Kidney capillary endothelial cell (primary cell): Measurements from ENCODE around the gene SUSD4.

Experiments
- DNase-seq: peaks from one replicate; pipeline ENCODE4 v3.0.0-alpha.2; 2018; ENCODE audit warnings: low spot score

The SUSD4 gene

DNA sequence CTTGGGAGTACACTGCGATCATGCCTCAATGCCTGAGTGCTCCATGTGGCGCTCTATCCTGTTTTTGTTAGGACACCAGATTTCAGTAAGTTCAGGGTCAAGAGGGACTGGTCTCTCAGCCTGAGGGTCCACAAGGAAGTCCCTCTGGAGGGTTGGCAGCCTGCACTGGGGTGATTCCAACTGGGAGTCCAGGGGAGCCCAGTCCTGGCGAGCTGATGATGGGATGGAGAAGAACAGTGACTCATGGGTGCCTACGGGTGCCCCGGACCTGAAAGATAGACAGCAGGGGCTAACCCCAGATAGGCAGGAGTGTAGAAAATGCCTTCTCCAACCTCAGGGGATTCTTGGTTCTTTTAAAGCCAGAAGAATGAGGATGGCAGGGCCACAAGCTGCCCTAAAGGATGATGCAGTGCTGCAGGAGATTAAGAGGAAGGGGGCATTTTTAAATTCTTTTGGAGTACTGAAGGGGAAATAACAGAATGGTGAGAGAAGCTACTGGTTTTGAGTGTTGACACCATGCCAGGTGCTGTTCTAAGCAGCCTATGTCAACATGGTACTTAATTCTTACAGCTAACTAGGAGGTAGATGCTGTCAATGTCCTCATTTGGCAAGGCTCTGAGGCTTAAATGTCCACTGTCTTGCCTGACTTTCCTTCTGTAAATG is 152.5 kb downstream of the SUSD4 start:
- DNase-seq = no peak

DNA sequence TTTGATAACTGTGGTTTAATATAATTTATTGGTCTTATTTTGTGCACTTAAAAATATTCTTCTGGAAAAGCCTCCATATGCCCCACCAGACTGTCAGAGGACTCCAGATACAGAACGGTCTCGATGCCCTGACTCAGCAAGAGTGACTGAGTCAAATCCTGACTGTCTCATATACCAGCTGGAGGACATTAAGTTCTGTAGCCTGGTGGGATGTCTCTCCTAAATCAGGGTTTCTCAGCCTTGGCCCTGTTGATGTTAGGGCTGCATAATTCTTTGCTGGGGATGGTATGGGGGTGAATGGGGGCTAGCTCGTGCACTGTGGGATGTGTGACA is 153.2 kb downstream of the SUSD4 start:
- DNase-seq = no peak

DNA sequence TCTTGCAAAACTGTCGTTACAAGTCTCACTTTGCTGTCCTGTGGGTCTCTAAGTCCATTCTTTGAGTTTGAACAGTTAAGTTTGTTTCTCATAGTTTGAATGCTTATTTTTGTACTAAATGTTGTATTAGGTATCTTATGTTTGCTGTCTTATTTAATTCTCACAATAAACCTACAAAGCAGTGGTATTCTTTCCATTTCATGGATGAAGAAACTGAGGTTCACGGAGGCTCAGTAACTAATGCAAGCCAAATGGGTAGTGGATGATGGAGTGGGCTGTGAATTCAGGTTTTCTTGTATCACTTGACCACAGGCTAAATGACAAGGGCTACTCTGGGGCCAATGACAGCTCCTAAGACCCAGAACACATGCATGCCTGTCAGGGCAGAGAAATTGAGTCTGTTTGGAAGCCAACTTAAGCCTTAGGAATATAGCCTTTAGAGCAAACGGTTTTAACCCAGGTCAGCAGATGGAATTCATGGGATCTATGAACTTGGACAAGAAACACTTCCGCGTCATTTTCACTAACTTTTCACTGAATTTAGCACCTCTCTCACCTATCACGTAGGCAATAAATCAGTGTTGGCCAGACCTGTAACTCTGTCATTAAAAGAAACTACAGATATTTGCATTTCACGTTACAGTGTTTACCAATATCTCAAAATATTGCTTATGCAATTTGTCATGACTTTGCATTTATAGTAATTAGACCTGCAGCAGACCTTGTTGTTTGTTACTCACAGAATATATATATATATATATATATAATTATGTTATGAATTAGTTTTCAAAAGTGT is 153.8 kb downstream of the SUSD4 start:
- no peak for DNase-seq

DNA sequence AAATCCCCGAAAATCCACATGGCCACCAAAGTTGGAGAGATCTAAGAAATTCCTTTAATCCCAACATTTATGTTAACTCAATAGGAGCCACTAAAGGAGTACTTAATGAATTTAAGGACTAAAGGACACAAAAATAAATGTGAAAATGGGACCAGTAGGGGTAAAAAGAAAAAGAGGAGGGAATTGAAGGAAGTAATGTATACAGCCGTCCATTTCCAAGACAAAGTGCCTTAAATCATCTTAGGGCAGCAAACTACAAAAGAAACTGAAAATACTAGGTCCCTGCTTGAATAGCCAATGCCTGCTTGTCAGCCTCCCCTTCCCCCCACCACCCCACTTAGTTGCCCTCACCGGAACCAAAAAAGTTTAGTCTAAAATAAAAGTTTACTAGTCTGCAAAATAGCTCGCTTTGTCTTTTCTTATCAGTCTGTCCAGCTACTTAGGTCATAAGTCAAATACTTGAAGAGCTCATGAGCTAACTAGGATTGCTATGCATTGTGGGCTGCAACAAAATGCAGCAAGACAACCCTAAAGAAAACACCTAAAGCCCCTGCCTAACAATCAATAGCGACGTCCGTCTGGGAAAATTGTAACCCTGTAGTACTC is 154.6 kb downstream of the SUSD4 start:
- DNase-seq = no peak

DNA sequence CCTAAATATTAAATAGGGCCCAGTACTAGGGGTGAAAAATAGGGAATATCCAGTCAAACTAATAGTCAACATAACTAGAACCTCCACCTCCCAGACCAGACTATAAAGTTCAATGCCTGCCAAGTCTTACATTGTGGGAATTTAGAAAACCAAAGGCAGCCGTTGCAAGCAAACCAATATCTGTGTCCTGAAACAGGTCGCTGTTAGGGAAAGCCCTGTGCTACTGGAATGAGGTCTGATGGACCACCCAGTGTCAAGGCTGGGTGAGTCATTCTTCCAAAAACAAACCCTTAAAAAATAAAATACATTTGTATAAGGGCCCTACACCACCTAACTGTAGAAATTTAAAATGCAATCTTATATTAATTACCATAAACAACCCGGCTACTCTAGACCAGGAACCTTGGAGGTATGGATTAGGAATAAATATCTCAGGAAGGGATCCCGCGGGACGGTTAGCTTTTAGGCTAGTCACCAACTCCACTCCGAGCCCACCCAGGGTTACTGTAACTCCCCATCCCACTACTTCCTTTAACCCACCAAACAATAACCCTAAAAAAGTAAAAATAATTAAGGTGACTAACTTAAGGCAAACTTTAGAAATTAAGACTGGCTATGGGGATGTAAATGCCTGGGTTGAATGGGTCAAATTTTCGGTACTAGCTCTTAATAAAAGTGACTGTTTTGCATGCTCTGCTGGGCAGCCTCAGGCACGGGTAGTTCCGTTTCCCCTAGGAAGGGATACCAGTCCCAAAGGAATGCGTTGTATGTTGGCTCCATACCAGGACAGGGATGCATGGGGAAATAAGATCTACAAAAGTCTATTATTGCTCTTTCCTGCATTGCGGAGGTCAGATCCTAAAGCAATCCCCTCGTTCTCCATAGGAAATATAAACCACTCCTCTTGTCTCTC is 155.6 kb downstream of the SUSD4 start:
- DNase-seq = no peak

DNA sequence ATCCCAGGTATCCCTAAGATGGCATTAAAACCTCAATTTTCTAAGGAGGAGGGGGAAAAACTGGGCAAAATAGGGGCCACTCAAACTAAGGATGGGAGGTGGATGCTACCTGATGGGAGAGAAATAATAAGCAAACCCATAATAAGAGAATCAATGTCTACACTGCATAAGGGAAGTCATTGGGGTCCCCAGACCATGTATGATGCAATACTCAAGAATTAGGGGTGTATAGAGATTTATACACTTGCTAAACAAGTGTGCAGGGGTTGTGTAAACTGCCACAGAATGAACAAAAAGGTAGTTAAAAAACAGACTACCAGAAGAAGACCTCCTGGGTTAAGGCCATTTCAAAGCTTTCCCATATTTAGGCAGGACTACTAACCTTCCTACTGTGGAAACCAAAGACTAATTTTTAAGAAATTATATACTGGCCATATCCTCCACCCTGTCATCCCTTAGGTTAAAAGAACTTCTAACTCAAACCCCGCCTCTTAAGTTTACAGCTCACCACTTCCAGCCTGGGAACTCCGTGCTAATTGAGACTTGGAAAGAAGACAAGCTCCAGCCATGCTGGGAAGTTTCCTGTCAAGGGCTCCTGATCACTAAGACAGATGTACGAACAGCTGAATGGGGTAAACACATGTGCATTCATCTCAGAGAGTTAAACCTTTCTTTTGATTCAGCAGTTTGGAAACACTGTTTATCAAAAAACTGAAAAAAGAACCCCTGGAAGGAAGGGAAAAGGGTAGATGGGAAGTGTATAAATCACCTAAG is 156.5 kb downstream of the SUSD4 start:
- DNase-seq = no peak

DNA sequence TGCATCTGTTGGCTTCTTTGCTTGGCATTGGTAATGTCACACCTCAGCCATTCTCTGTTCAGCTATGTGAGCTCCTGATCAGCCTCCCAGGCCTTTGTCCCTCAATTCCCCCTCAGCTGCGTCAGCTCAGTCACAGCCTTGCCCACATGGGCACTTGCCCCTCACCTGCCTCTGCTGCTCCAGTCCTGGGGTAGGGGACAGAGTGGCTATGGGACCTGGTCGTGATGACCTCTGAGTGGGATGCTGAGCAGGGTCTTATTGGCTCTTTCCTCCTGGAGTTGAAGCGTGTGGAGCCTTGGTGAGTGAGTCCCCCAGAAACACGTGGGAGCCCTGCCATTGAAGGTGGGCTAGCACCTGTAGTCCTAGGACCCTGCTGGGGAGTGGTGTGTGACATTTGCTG is 159.6 kb downstream of the SUSD4 start:
- DNase-seq = no peak

DNA sequence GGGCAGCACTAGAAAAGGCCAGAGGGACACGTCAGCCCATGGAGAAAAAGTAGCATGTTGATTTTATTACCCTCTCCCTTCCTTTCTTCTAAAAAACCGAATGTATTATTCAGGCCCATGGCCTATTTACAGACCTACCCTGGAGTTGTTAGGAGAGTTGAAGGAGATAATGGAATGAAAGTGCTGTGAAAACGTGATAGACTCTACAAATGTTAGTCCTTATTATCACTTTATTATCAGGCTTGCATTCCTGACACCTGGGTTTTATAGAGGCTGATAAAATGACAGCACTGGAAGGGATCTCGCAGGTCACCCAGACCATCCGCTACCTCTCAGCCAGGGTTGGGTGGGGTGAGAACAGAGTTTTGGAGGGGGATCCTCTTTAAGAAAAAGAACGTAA is 160.3 kb downstream of the SUSD4 start:
- no peak for DNase-seq

DNA sequence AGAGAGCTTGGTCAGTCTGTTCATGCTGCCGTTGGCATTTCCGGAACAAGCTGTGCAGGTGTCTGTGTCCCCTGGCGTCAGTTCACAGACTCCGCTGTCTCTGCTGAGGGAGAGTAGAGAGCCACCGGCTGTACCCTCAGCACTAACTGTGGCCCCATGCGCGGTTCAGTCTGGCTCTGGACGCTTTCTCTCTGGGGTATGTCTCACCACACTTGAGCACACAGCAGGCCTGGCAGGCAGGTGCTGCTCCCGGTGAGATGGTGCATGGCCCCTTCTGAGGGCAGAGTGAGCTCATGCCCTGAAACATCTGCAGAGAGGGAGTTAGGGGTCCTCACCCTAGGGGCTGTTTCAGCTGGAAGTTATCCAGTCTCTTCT is 161.0 kb downstream of the SUSD4 start:
- no peak for DNase-seq

DNA sequence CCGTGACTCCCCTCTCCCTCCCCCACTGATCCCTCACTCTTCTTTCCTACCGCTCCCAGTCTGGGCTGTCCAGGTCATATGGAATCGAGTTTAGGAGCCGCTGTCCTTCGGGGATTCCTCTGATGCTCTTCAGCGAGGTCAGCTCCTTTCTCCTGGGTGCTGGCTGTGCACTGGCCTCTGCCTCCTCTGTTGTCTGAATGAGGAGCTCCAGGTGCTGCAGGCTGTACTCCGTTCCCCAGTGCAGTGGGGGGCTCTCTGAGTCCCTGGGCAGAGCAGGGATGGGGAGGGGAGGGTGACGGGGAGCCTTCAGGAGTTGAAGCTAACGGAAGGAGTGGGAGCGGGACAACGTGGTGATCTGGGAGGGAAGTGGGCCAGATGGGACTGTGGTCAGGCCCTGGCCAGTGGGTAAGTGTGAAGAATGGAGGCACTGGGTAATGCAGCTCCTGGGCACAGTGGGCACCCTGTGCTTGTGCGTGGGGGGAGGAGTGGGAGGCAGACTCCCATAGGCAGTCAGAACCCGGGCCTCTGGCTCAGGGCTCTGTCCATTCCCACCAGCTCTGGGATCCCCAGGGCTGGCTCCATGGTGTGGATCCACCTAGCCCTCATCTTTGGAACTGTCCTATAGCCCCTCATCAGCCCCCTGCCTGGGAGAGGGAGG is 161.5 kb downstream of the SUSD4 start:
- DNase-seq = no peak

DNA sequence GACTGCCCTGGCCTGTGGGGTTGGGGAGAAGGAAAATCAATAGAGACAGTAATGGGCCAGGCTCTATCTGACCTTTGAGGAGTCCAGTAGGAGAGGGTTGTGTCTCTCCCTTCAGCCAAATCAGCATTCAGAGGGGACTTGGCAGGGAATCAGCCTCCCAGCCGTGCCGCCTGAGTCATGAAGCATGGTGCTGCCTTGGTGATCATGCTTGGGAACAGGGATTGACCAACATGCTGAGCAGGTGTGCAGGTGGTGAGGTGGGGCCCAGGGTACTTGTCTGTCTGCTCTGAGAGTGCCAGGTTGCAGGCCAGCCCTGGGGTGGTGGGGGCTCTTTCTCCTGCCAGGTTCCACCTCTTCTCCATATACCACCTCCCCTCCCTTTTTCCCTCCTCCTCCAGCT is 162.0 kb downstream of the SUSD4 start:
- DNase-seq = no peak

DNA sequence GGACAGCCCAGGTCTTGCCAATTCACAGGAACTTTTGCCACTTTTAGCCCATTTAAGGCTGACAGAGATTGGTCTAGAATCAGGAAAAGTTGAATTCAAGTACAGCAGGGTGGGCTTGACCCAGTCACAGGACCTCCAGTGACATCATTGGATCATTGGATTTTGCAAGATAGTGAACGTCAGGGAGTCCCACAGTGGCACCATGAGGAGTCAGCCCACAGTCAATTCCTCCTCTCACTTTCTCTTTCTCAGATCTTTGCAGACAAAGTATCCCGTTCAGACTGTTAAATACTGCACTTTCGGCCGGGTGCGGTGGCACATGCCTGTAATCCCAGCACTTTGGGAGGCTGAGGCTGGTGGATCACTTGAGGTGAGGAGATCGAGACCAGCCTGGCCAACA is 163.1 kb downstream of the SUSD4 start:
- no peak for DNase-seq

DNA sequence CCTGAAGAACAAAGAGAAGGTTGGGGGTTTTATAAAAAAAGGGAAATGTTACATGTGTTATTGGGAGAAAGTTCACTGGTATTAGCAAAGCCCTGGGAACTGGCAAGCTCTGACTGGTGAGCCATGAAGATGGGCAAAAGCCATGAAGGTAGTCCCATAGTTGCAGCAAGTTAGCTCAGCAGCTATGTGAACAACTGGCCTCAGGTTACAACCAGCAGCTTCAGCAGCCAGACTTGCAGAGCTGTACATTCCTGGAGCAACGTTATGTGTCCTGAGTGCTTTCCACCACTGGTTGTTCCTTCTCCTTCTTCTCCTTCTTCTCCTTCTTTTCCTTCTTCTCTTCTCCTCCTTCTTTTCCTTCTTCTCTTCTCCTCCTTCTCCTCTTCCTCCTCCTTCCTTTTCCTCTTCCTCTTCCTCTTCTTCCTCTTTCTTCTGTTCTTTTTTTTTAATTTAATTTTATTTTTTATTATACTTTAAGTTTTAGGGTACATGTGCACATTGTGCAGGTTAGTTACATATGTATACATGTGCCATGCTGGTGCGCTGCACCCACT is 164.8 kb downstream of the SUSD4 start:
- no peak for DNase-seq

DNA sequence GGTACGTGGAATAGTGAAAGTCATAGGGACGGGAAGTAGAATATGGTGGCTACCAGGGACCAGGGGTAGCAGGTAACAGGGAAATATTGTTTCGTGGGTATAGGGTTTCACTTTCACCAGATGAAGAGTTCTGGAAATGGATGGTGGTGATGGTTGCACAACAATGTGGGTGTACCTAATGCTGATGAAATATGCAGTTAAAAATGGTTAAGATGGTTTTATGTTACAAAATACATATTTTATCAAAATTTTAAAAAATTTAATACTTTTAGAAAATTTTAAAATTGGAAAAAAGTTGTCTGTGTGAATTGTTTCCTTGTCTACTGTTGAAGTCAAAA is 165.4 kb downstream of the SUSD4 start:
- no peak for DNase-seq

DNA sequence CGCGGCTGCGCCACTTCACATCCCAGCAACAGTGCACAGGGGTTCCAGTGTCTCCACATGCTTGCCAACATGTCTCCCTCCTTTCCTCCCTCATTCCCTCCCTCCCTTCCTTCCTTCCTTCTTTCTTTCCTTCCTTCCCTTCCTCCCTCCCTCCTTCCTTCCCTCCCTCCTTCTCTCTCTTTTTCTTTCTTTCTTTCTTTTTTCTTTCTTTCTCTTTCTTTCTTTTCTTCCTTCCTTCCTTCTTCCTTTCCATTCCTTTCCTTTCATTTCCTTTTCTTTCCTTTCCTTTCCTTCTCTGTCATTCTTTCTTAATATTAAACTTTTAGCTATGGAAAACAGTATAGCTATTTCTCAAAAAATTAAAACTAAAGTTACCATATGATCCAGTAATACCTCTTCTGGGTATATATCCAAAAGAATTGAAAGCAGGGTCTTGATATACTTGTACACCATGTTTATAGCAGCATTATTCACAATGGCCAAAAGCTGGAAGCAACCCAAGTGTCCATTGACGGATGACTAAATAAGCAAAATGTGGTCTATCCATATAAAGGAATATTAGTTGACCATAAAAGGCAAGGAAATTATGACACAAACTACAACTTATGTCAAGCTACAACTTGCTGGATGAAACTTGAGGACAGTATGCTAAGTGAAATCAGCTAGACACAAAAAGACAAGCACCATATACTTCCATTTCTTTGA is 165.9 kb downstream of the SUSD4 start:
- no peak for DNase-seq

DNA sequence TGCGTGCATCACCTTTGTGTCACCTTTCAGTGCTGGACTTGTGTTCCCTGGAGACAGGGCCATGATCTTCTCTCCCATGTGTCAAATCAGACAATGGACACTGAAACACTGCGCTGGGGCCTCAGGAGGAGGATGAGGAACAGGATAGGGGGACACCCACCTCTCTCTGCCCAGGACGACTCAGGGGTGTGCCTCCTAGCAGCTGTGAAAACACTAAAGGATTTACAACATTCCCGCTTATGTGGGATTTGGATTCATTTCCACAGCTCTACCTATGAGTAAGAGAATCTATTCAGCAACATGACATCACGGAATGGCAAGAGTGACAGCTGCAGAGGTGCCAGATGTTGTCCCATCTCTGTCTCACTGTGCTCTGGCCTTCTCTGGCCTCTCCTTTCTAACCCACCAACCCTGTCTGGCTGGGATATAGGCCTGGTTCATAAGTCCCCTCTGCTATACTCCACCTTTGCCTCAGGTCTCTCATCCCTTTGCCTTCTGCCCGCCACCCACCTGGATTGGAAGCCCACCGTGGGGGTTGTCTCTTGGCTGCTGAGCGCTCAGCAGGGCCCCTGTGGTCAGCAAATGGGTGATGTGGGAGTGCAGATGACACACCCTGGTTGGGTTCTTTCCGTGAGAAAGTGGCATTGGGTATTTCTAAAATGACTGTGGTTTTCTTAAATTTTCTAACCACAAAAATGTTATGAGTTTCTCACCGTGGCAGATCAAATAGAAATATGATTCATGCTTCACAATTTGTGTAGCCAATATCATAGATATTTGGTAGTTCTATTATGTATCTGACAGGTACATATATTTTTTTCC is 173.9 kb downstream of the SUSD4 start:
- DNase-seq = no peak

DNA sequence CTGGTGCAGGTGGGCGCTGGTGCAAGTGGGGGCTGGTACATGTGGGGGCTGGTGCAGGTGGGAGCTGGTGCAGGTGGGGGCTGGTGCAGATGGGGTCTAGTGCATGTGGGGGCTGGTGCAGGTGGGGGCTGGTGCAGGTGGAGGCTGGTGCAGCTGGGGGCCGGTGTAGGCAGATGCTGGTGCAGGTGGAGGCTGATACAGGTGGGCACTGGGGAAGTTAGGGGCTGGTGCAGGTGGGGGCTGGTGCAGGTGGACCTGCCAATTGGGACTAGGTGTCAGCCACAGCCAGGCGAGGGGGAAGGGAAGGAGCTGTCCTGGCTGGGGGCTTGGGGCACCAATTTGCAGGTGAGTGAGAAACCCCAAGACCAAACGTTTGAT is 174.5 kb downstream of the SUSD4 start:
- DNase-seq = no peak

DNA sequence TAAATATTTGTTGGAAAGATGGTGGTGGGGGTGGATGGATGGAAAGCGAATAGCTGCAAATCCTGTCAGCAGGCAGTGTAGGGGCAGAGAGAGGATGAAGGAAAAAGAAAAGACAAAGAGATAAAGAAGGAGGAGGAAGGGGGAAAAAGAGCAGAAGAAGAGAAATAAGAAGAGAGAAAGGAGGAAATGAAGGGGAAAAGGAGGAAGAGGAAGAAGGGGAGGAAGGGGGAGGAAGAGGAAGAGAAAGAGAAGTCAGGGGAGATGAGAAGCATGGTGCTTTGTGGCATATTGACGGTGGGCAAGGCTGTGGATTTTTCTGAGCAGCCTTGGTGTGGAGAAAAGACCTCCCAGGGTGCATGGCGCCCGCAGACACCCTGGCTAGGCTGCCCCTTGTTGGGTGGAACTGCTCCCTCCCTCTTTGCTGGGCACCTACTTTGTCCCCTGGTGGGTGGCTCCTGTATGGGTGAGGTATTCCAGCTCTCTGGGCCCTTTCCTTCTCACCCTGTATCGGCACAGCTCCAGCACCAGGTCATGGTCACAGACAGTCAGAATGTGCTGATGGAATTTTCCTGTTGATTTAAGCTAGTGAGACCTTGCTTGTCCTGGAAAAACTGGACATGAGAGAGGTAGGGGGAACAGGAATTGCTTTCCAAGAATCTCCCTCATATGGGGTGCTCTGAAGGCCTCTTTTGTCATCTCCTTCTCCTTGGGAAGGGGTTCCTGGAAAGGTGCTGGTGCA is 175.2 kb downstream of the SUSD4 start:
- DNase-seq = no peak

DNA sequence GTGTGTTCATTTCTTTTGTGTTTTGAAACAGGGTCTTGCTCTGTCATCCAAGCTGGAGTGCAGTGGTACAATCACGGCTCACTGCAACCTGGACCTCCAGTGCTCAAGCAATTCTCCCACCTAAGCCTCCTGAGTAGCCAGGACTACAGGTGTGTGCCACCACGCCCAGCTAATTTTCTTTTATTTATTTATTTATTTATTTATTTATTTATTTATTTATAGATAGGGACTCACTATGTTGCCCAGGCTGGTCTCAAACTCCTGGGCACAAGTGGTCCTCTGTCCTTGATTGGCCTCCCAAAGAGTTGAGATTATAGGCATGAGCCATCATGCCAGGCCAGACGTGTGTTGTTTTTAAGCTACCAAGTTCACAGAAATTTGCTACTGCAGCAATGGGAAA is 177.2 kb downstream of the SUSD4 start:
- DNase-seq = no peak
